ENCODE results near the gene CPT1C. TPM values are rescaled to one million over a fixed set of nuclear protein-coding genes. Genes with fewer than 3 reads are reported as not detected.

The CPT1C gene
- total RNA-seq, 1 donor from 2014 or later, result 60.9 TPM

GRCh38 chr19:49749771-49750170 lies 58.9 kb downstream of the CPT1C start:
- H3K27ac Mint-ChIP-seq, result no peak overlapping the region
- DNase-seq (ENCODE audit: low spot score in 2 of 2, unreplicated experiment in 2 of 2), result no peak

GRCh38 chr19:49752701-49753100 lies 61.8 kb downstream of the CPT1C start:
- H3K27me3 Mint-ChIP-seq (ENCODE audit: low read depth), result no peaks in the 10 kb centered on the region
- peaks cover 9% of the 10 kb centered on the region for H3K9me3 Mint-ChIP-seq

More at GRCh38 chr19:49749771-49750170, 58.9 kb downstream of the CPT1C start:
- H3K4me1 Mint-ChIP-seq, result no peaks in the 10 kb centered on the region
- no peaks in the 10 kb centered on the region for H3K27me3 Mint-ChIP-seq (ENCODE audit: low read depth)
- H3K36me3 Mint-ChIP-seq, result peaks cover 3% of the 10 kb centered on the region
- peaks cover 3% of the 10 kb centered on the region for H3K9me3 Mint-ChIP-seq
- no peak overlapping the region for H3K4me3 Mint-ChIP-seq
- no peak for TF ChIP-seq CTCF (IDR thresholded peaks at IDR 0.05; ENCODE audit: unreplicated experiment)

GRCh38 chr19:49755956-49756355 lies 65.0 kb downstream of the CPT1C start:
- H3K9me3 Mint-ChIP-seq, result peaks cover 9% of the 10 kb centered on the region
- H3K4me3 Mint-ChIP-seq, result no peak overlapping the region
- H3K4me1 Mint-ChIP-seq, result peaks cover 8% of the 10 kb centered on the region
- no peak for TF ChIP-seq CTCF (IDR thresholded peaks at IDR 0.05; ENCODE audit: unreplicated experiment)
- peaks cover 5% of the 10 kb centered on the region for H3K36me3 Mint-ChIP-seq
- no peak for DNase-seq (ENCODE audit: low spot score in 2 of 2, unreplicated experiment in 2 of 2)
- H3K27ac Mint-ChIP-seq, result no peak overlapping the region
- no peaks in the 10 kb centered on the region for H3K27me3 Mint-ChIP-seq (ENCODE audit: low read depth)

More at GRCh38 chr19:49752701-49753100, 61.8 kb downstream of the CPT1C start:
- H3K36me3 Mint-ChIP-seq, result peaks cover 5% of the 10 kb centered on the region
- no peak for DNase-seq (ENCODE audit: low spot score in 2 of 2, unreplicated experiment in 2 of 2)
- TF ChIP-seq CTCF (IDR thresholded peaks at IDR 0.05; ENCODE audit: unreplicated experiment), result no peak
- H3K4me3 Mint-ChIP-seq, result no peak overlapping the region
- H3K4me1 Mint-ChIP-seq, result no peaks in the 10 kb centered on the region
- no peak overlapping the region for H3K27ac Mint-ChIP-seq

GRCh38 chr19:49758292-49758691 lies 67.4 kb downstream of the CPT1C start:
- no peak for DNase-seq (ENCODE audit: low spot score in 2 of 2, unreplicated experiment in 2 of 2)
- Mint-ChIP-seq H3K4me1 (peaks cover 8% of the 10 kb centered on the region), H3K4me3 (no peak overlapping the region), H3K9me3 (peaks cover 9% of the 10 kb centered on the region), H3K27ac (peak overlapping the region; percentile 71), H3K27me3 (ENCODE audit: low read depth) (no peaks in the 10 kb centered on the region), H3K36me3 (peaks cover 5% of the 10 kb centered on the region)
- no peak for TF ChIP-seq CTCF (IDR thresholded peaks at IDR 0.05; ENCODE audit: unreplicated experiment)

- H3K27me3 Mint-ChIP-seq (ENCODE audit: low read depth), result no peaks in the 10 kb centered on the region
- H3K27ac Mint-ChIP-seq, result no peak overlapping the region
- H3K36me3 Mint-ChIP-seq, result no peaks in the 10 kb centered on the region
- no peak for TF ChIP-seq CTCF (IDR thresholded peaks at IDR 0.05; ENCODE audit: unreplicated experiment)
- no peaks in the 10 kb centered on the region for H3K9me3 Mint-ChIP-seq
- no peak overlapping the region for H3K4me3 Mint-ChIP-seq
- peaks cover 18% of the 10 kb centered on the region for H3K4me1 Mint-ChIP-seq
- no peak for DNase-seq (ENCODE audit: low spot score in 2 of 2, unreplicated experiment in 2 of 2)
Observed at GRCh38 chr19:49761249-49761624, 70.3 kb downstream of the CPT1C start.
